Caco-2 (cell line): ENCODE results near the gene FXYD7. TPM values are rescaled to one million over a fixed set of nuclear protein-coding genes. Genes with fewer than 3 reads are reported as not detected.
"Not testable (repeated sequence)": the region's sequence is repeated elsewhere in the genome, so short reads cannot be mapped to it uniquely, and the experiment has no call there.

ENCODE experiments used
- BruUV-seq: library from RNA; stranded (reverse); fragments of 400-500 nt; replicated peaks from 2 replicates; lab custom pipeline; 2021; lab: Mats Ljungman, UMichigan
- CTCF ChIA-PET: fragments of 300-600 bp; sonication (Branson Sonifier 250); formaldehyde crosslinking; loops from one replicate; lab custom pipeline; 2022; ENCODE audit warnings: antibody characterized with exemption; lab: Charles Lee
- POLR2A ChIA-PET: fragments of 300-600 bp; sonication (Branson Sonifier 250); formaldehyde crosslinking; loops from one replicate; lab custom pipeline; 2022; ENCODE audit warnings: antibody characterized with exemption; lab: Charles Lee
- DNase-seq, 2 experiments: peaks; one replicate each; pipeline versions ENCODE4 v3.0.0 to v3.0.0-alpha.2; 2020 to 2022
- H3K27me3 ChIP-seq: replicated peaks from 2 replicates; pipeline ENCODE4 v1.6.0; 2011; ENCODE audit warnings: low read length; ENCODE audit not compliant: control insufficient read depth, insufficient read depth
- H3K36me3 ChIP-seq: 2 replicates; pipeline ENCODE4 v1.5.1; 2011; ENCODE audit warnings: low read length; ENCODE audit not compliant: control insufficient read depth, insufficient read depth
- H3K4me1 ChIP-seq: fragments of 250-450 bp; sonication (Bioruptor Pico); 2 replicates; pipeline ENCODE4 v1.5.1; 2020; ENCODE audit warnings: mild to moderate bottlenecking
- H3K4me3 ChIP-seq: 2 replicates; pipeline ENCODE4 v1.5.1; 2011; ENCODE audit warnings: low read depth, mild to moderate bottlenecking, control low read depth, low read length
- H3K9me3 ChIP-seq: fragments of 250-450 bp; sonication (Bioruptor Pico); 2 replicates; pipeline ENCODE4 v1.5.1; 2020; ENCODE audit warnings: mild to moderate bottlenecking, moderate library complexity
- H3K27ac Mint-ChIP-seq: one replicate; pipeline ENCODE4 v1.8.0; 2022; ENCODE audit warnings: mixed read lengths; ENCODE audit not compliant: unreplicated experiment
- H3K27me3 Mint-ChIP-seq: one replicate; pipeline ENCODE4 v1.8.0; 2022; ENCODE audit warnings: mixed read lengths; ENCODE audit not compliant: insufficient read depth, unreplicated experiment
- H3K36me3 Mint-ChIP-seq: one replicate; pipeline ENCODE4 v1.8.0; 2022; ENCODE audit warnings: mild to moderate bottlenecking, mixed read lengths; ENCODE audit not compliant: insufficient read depth, unreplicated experiment
- H3K4me1 Mint-ChIP-seq: one replicate; pipeline ENCODE4 v1.8.0; 2022; ENCODE audit warnings: low read depth, mixed read lengths; ENCODE audit not compliant: unreplicated experiment
- H3K4me3 Mint-ChIP-seq: one replicate; pipeline ENCODE4 v1.8.0; 2022; ENCODE audit warnings: mild to moderate bottlenecking, moderate library complexity, mixed read lengths; ENCODE audit not compliant: unreplicated experiment
- H3K9me3 Mint-ChIP-seq: one replicate; pipeline ENCODE4 v1.8.0; 2022; ENCODE audit warnings: mixed read lengths; ENCODE audit not compliant: unreplicated experiment
- CTCF ChIP-seq, 2 experiments: fragments of 200-600 bp in 1 of 2; IDR thresholded peaks; 1 replicate in 1 of 2; 2 replicates in 1 of 2; pipeline versions ENCODE4 v1.5.1 to v1.8.0; 2011 to 2022; ENCODE audit warnings: antibody characterized with exemption in 1 of 2, control low read depth in 1 of 2, inconsistent platforms in 1 of 2, low read depth in 1 of 2, low read length in 1 of 2, mild to moderate bottlenecking in 1 of 2, moderate library complexity in 1 of 2; ENCODE audit not compliant: insufficient read depth in 1 of 2, severe bottlenecking in 1 of 2, unreplicated experiment in 1 of 2
- intact Hi-C: fragments of 100-400 bp; cut with micrococcal nuclease; formaldehyde crosslinking; loops from one replicate; pipeline ENCODE4 v1.10.0; 2022; ENCODE audit not compliant: unreplicated experiment
- total RNA-seq: library from RNA; stranded (reverse); gene quantifications from 2 replicates; pipeline ENCODE4 v1.2.3, GENCODE V29; 2022

Gene FXYD7
- total RNA-seq, 1 experiment from 2014 or later = not detected

GRCh38 chr19:35100588-35101533 is 42.2 kb upstream of the FXYD7 start:
- no TSS peak for BruUV-seq
- Mint-ChIP-seq H3K4me3 (no peak overlapping the region), H3K27me3 (no peaks in the 10 kb centered on the region), H3K36me3 (no peaks in the 10 kb centered on the region), H3K9me3 (peaks cover 9% of the 10 kb centered on the region), H3K4me1 (peaks cover 13% of the 10 kb centered on the region), H3K27ac (no peak overlapping the region)
- POLR2A ChIA-PET = no interaction called here
- H3K27me3 ChIP-seq = no peaks in the 10 kb centered on the region
- H3K4me3 ChIP-seq = no peak overlapping the region
- CTCF ChIA-PET = interaction anchor here (0.7 to 1.0 kb wide), 3 partner anchors 10 to 34 kb away, joined by 3 to 5 read pairs (median 3); partner anchors contain the start of gene LGI4
- TF ChIP-seq CTCF (IDR thresholded peaks at IDR 0.05; ENCODE audit: insufficient read depth in 1 of 2, low read depth in 1 of 2, low read length in 1 of 2, severe bottlenecking in 1 of 2, unreplicated experiment in 1 of 2) = no peak
- peaks cover 8% of the 10 kb centered on the region; the same call in 1 of the 2 replicates for H3K4me1 ChIP-seq
- intact Hi-C loops = no loop called here
- no peaks in the 10 kb centered on the region for H3K9me3 ChIP-seq
- H3K36me3 ChIP-seq = no peaks in the 10 kb centered on the region
- no peak for DNase-seq

- H3K4me3 Mint-ChIP-seq, H3K4me1 ChIP-seq, POLR2A ChIA-PET, intact Hi-C loops, H3K4me1 Mint-ChIP-seq, BruUV-seq, H3K4me3 ChIP-seq, H3K36me3 Mint-ChIP-seq, H3K9me3 ChIP-seq, H3K27ac Mint-ChIP-seq, H3K27me3 Mint-ChIP-seq, H3K9me3 Mint-ChIP-seq, DNase-seq, H3K36me3 ChIP-seq, H3K27me3 ChIP-seq: not testable (repeated sequence)
- CTCF ChIA-PET = interaction anchor here (1.0 kb wide), 1 partner anchor 22 kb away, joined by 3 read pairs; no protein-coding TSS in a partner anchor
Observed at GRCh38 chr19:35101949-35102348, 41.1 kb upstream of the FXYD7 start.

- H3K27ac Mint-ChIP-seq, H3K4me1 ChIP-seq, H3K4me3 Mint-ChIP-seq, POLR2A ChIA-PET, H3K4me1 Mint-ChIP-seq, H3K4me3 ChIP-seq, H3K9me3 Mint-ChIP-seq, H3K36me3 Mint-ChIP-seq, BruUV-seq, H3K9me3 ChIP-seq, DNase-seq, H3K27me3 Mint-ChIP-seq, H3K36me3 ChIP-seq, H3K27me3 ChIP-seq, intact Hi-C loops: not testable (repeated sequence)
- CTCF ChIA-PET = interaction anchor here (0.6 kb wide), 1 partner anchor 38 kb away, joined by 3 read pairs; no protein-coding TSS in a partner anchor
Observed at GRCh38 chr19:35103614-35104013, 39.4 kb upstream of the FXYD7 start.

GRCh38 chr19:35104361-35104760 is 38.7 kb upstream of the FXYD7 start:
- Histone ChIP-seq H3K4me1 (peaks cover 7% of the 10 kb centered on the region; the same call in 1 of the 2 replicates), H3K4me3 (no peak overlapping the region), H3K27me3 (no peaks in the 10 kb centered on the region), H3K36me3 (no peaks in the 10 kb centered on the region), H3K9me3 (peaks cover 7% of the 10 kb centered on the region; the same call in 1 of the 2 replicates)
- DNase-seq = no peak
- Mint-ChIP-seq H3K4me3 (no peak overlapping the region), H3K27me3 (no peaks in the 10 kb centered on the region), H3K36me3 (no peaks in the 10 kb centered on the region), H3K27ac (no peak overlapping the region), H3K9me3 (peaks cover 9% of the 10 kb centered on the region), H3K4me1 (peaks cover 7% of the 10 kb centered on the region)
- intact Hi-C loops = no loop called here
- no TSS peak for BruUV-seq
- POLR2A ChIA-PET = no interaction called here
- TF ChIP-seq CTCF (IDR thresholded peaks at IDR 0.05; ENCODE audit: insufficient read depth in 1 of 2, low read depth in 1 of 2, low read length in 1 of 2, severe bottlenecking in 1 of 2, unreplicated experiment in 1 of 2) = no peak
- CTCF ChIA-PET = interaction anchor here (0.6 kb wide), 1 partner anchor 37 kb away, joined by 3 read pairs; no protein-coding TSS in a partner anchor
